AG04450 (cell line): ENCODE data around the gene RGL4. TPM values are rescaled to one million over a fixed set of nuclear protein-coding genes. Genes with fewer than 3 reads are reported as not detected.
"Not testable (repeated sequence)": the region's sequence is repeated elsewhere in the genome, so short reads cannot be mapped to it uniquely, and the experiment has no call there.

Source experiments
- CTCF ChIA-PET: fragments of 300-600, 350-600 bp; formaldehyde crosslinking; extraction: SDS; loops from one replicate; lab custom pipeline; 2022; ENCODE audit warnings: antibody characterized with exemption, inconsistent platforms; lab: Charles Lee
- POLR2A ChIA-PET: fragments of 350-600 bp; formaldehyde crosslinking; extraction: SDS; loops from one replicate; lab custom pipeline; 2021; ENCODE audit warnings: antibody characterized with exemption, inconsistent platforms; lab: Yijun Ruan, JAX
- DNase-seq: peaks from one replicate; pipeline ENCODE4 v3.0.0-alpha.2; 2011; ENCODE audit warnings: low read depth, low spot score
- H3K27ac ChIP-seq: one replicate; pipeline ENCODE4 v1.5.1; 2012; ENCODE audit warnings: low read depth, low read length, control low read depth
- H3K27me3 ChIP-seq: one replicate; pipeline ENCODE4 v1.6.0; 2012; ENCODE audit warnings: low read length; ENCODE audit not compliant: control insufficient read depth, insufficient read depth
- H3K4me3 ChIP-seq: 2 replicates; pipeline ENCODE4 v1.5.1; 2011; ENCODE audit warnings: mild to moderate bottlenecking, low read depth, low read length, control low read depth
- H3K9me3 ChIP-seq: 2 replicates; pipeline ENCODE4 v1.5.1; 2012; ENCODE audit warnings: low read length; ENCODE audit not compliant: control insufficient read depth, insufficient read depth
- polyA plus RNA-seq: library from polyadenylated mRNA; depleted of rRNA; stranded (reverse); fragments of >200 nt; gene quantifications from 2 replicates; pipeline ENCODE4 v1.2.3, GENCODE V29; 2011
- TF ChIP-seq, protein P1 (sequence below): IDR thresholded peaks from 2 replicates; pipeline ENCODE4 v1.5.1; 2011; ENCODE audit warnings: low read depth, low read length, control low read depth, inconsistent platforms

Gene RGL4
- polyA plus RNA-seq, 1 experiment, result not detected

DNA sequence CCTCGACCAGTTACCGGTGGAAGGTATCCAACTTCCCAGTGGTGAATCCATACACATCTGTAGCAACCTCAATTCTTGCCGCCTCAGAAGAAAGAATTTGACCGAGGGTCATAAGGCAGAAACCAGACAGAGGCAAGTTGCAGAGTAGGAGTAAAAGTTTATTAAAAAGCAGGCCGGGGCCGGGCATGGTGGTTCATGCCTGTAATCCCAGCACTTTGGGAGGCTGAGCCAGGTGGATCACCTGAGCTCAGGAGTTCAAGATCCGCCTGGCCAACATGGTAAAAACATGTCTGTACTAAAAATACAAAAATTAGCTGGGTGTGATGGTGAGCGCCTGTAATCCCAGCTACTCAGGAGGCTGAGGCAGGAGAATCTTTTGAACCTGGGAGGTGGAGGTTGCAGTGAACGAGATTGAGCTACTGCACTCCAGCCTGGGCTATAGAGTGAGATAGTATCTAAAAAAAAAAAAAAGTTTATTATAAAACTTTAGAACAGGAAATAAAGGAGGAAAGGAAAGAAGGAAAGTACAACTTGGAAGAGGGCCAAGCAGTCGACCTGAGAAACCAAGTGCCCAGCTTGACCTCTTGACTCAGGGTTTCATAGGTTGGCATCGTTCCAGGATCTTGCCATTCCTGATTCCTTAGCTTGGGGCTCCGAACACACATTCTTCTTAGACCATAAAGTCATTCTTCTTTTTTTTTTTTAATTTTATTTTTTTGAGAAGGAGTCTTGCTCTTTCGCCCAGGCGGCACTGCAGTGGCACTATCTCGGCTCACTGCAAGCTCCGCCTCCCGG lies 27.8 kb downstream of the RGL4 start:
- H3K27me3 ChIP-seq, result no peaks in the 10 kb centered on the region
- TF ChIP-seq, protein P1, sequence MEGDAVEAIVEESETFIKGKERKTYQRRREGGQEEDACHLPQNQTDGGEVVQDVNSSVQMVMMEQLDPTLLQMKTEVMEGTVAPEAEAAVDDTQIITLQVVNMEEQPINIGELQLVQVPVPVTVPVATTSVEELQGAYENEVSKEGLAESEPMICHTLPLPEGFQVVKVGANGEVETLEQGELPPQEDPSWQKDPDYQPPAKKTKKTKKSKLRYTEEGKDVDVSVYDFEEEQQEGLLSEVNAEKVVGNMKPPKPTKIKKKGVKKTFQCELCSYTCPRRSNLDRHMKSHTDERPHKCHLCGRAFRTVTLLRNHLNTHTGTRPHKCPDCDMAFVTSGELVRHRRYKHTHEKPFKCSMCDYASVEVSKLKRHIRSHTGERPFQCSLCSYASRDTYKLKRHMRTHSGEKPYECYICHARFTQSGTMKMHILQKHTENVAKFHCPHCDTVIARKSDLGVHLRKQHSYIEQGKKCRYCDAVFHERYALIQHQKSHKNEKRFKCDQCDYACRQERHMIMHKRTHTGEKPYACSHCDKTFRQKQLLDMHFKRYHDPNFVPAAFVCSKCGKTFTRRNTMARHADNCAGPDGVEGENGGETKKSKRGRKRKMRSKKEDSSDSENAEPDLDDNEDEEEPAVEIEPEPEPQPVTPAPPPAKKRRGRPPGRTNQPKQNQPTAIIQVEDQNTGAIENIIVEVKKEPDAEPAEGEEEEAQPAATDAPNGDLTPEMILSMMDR, result no peak
- H3K4me3 ChIP-seq, result no peak overlapping the region
- no peak for DNase-seq
- POLR2A ChIA-PET, result interaction anchor here (0.7 kb wide), 1 partner anchor 44 kb away, joined by 3 read pairs; the partner anchor contains the start of gene C22orf15
- CTCF ChIA-PET, result no interaction called here
- H3K9me3 ChIP-seq, result no peaks in the 10 kb centered on the region; the same call in 1 of the 2 replicates
- no peak overlapping the region for H3K27ac ChIP-seq

DNA sequence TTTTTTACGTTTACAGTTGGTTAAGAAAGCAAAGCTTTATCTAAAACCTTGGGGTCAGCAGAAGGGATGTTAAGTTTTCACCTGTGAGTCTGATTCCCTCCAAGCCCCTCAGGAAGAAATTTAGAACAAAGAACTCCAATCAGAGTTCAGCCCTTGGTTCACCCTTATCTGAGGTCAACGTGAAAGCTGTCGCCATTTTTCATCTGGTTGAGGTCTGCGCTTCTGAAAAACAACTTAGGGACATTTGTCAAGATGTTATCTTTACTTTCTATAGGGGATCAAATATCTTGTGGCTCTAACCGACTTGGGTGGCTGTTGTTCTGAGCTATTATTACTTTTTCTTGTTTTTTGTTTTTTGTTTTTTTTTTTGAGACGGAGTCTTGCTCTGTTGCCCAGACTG lies 30.0 kb downstream of the RGL4 start:
- TF ChIP-seq, protein P1, result no peak
- DNase-seq, result no peak
- no peaks in the 10 kb centered on the region for H3K27me3 ChIP-seq
- CTCF ChIA-PET, result interaction anchor here (1.3 kb wide), 1 partner anchor 13 kb away, joined by 8 read pairs; no protein-coding TSS in a partner anchor
- no peaks in the 10 kb centered on the region; the same call in 1 of the 2 replicates for H3K9me3 ChIP-seq
- POLR2A ChIA-PET, result interaction anchor here (0.6 kb wide), 1 partner anchor 310 kb away, joined by 3 read pairs; no protein-coding TSS in a partner anchor
- H3K4me3 ChIP-seq, result no peak overlapping the region
- no peak overlapping the region for H3K27ac ChIP-seq

DNA sequence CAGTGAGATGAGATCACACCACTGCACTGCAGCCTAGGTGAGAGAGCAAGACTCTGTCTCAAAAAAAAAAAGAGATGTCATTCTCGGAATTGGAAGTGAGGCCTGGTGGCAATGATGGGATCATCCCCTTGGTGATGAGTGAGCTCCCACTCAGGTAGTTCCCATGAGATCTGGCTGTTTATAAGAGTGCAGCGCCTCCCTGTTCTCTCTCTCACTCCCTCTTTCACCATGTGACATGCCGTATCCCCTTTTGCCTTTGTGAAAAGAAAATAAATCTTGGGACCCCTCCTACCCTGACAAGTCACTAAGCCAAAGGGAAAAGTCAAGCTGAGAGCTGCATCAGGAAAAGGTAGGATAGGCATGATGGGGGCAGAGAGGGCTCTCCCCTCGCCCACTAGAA lies 31.3 kb downstream of the RGL4 start:
- no peak overlapping the region for H3K4me3 ChIP-seq
- no peak overlapping the region for H3K27ac ChIP-seq
- ChIA-PET POLR2A (no interaction called here), CTCF (interaction anchor here (1.3 kb wide), 1 partner anchor 12 kb away, joined by 8 read pairs; no protein-coding TSS in a partner anchor)
- TF ChIP-seq, protein P1, result no peak
- H3K9me3 ChIP-seq, result no peaks in the 10 kb centered on the region; the same call in 1 of the 2 replicates
- no peak for DNase-seq
- H3K27me3 ChIP-seq, result no peaks in the 10 kb centered on the region

DNA sequence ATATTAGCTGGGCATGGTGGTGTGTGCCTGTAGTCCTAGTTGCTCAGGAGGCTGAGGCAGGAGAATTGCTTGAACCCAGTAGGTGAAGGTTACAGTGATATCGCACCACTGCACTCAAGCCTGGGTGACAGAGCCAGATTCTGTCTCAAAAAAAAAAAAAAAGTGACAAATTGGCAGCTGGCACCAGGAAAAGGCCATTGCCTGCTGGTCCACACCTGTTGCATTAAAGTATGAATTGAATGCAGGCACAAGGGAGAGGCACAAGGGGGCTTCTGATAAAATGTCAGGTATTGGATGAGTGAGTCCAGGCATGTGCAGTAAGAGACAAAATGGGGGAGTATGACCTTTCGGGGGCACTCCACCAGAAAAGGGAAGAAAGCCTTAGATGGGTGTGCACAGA lies 31.9 kb downstream of the RGL4 start:
- TF ChIP-seq, protein P1, result no peak
- Histone ChIP-seq H3K9me3 (no peaks in the 10 kb centered on the region; the same call in 1 of the 2 replicates), H3K4me3 (no peak overlapping the region), H3K27ac (no peak overlapping the region), H3K27me3 (no peaks in the 10 kb centered on the region)
- CTCF ChIA-PET, result no interaction called here
- DNase-seq, result no peak
- POLR2A ChIA-PET, result interaction anchor here (0.6 kb wide), 1 partner anchor 8 kb away, joined by 5 read pairs; no protein-coding TSS in a partner anchor

DNA sequence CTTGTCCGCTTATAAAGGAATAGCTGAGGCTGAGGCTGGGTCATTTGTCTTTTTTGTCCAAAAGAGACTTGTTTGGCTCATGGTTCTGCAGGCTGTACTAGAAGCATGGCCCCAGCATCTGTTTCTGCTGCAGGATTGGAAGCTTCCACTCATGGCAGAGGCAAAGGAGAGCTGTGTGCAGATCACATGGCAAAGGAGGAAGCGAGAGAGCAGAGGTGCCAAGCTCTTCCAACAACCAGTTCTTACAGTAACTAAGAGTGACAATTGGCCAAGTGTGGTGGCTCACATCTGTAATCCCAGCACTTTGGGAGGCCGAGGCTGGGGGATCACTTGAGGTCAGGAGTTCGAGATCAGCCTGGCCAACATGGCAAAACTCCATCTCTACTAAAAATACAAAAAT lies 37.3 kb downstream of the RGL4 start:
- POLR2A ChIA-PET, H3K27ac ChIP-seq, DNase-seq, H3K9me3 ChIP-seq, H3K27me3 ChIP-seq, CTCF ChIA-PET, H3K4me3 ChIP-seq: not testable (repeated sequence)
